ENCODE data around the gene HIVEP3. TPM values are rescaled to one million over a fixed set of nuclear protein-coding genes. Genes with fewer than 3 reads are reported as not detected.
A peak's percentile ranks its signal among the peaks of the same experiment; 100 is the strongest.

The HIVEP3 gene
- polyA plus RNA-seq, 1 of the 3 experiments (the other 2 are of a cell fraction): 6.4 TPM

DNA sequence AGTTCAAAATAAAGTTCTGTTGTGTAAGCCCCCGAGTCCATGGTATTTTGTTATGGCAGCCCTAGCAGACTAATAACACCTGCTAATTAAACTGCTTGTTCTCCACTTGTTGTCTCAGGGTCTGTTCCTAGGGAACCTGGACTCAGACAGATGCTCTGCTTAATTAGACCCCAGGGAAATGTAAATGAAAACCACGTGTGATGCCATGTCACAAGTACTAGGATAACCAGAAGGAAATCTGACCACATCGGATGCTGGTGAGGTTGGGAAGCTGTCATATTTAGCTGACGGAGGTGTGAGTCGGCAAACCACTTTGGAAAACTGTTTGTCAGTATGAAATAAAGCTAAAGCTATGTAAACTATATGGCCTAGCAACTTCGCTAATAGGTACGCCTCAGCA, 453.8 kb downstream of the HIVEP3 start:
- H3K9me2 ChIP-seq: no peaks in the 10 kb centered on the region
- H3K4me3 ChIP-seq (ENCODE audit: low read depth in 2 of 2, low read length in 1 of 2): no peak overlapping the region
- WGBS (ENCODE audit: low lambda C conversion rate): 78% methylated on average over 7 of the region's 7 CpGs

DNA sequence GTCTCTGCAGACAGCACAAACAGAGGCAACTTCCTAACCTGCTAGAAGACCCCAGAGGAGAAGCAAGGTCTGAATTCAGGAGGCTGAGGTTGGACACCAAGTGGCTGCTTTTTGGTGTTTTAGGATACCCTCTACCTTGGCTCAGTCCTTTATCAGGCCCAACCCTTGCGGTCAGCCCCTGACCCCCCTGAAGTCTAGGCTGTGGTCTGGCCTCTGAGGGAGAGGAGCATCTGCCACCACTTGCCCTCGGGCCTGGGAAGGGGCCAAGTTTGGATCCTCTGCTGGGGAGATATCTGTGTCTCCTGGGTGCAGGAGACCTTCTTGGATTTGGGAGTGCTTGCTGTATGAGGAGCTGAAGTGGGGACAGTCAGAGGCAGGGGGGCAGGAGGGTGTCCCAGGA, 455.2 kb downstream of the HIVEP3 start:
- CTCF ChIA-PET: interaction anchor here (2.0 to 2.3 kb wide), 2 partner anchors 21 to 53 kb away, joined by 5 to 15 read pairs; partner anchors contain the start of gene EDN2
- no peaks in the 10 kb centered on the region for H4K20me1 ChIP-seq (ENCODE audit: insufficient read depth)
- POLR2A ChIA-PET: interaction anchor here (0.8 to 2.2 kb wide), 2 partner anchors 8 to 11 kb away, joined by 3 to 7 read pairs; no protein-coding TSS in a partner anchor
- H3K9me3 ChIP-seq: no peaks in the 10 kb centered on the region
- peaks cover 7 to 22% of the 10 kb centered on the region in 2 experiments; a peak in 2 of 4 replicates for H3K4me1 ChIP-seq (ENCODE audit: control insufficient read depth in 1 of 2, insufficient read depth in 2 of 2, low read depth in 1 of 2, low read length in 1 of 2)
- no peak overlapping the region for H2AFZ ChIP-seq (ENCODE audit: low read depth)
- no peaks in the 10 kb centered on the region for H3K27me3 ChIP-seq (ENCODE audit: insufficient read depth)
- 100% methylated on average over 1 of the region's 2 CpGs for WGBS (ENCODE audit: low lambda C conversion rate)
- DNase-seq: no peak
- H3F3A ChIP-seq (replicated peaks; ENCODE audit: insufficient read depth): no peaks in the 10 kb centered on the region
- no peaks in the 10 kb centered on the region for H3K9me2 ChIP-seq
- peaks cover 0 to 26% of the 10 kb centered on the region in 2 experiments for H3K36me3 ChIP-seq (replicated peaks in 1 of 2; ENCODE audit: control insufficient read depth in 1 of 2, insufficient read depth in 2 of 2, low read length in 1 of 2)
- no peak overlapping the region for H3K4me3 ChIP-seq (ENCODE audit: low read depth in 2 of 2, low read length in 1 of 2)
- no peak overlapping the region for H3K27ac ChIP-seq (ENCODE audit: low read depth in 2 of 2, low read length in 1 of 2)
- H3K79me2 ChIP-seq (ENCODE audit: insufficient read depth): peaks cover 13% of the 10 kb centered on the region; the same call in 1 of the 2 replicates
- H3K9ac ChIP-seq: no peak overlapping the region
- H3K4me2 ChIP-seq: no peak overlapping the region
- TF ChIP-seq NRF1 (IDR thresholded peaks at IDR 0.05; ENCODE audit: low read depth, low read length): no peak
- no peak for TF ChIP-seq MEF2A (IDR thresholded peaks at IDR 0.05; ENCODE audit: borderline replicate concordance, low read depth)
- TF ChIP-seq, protein P1, sequence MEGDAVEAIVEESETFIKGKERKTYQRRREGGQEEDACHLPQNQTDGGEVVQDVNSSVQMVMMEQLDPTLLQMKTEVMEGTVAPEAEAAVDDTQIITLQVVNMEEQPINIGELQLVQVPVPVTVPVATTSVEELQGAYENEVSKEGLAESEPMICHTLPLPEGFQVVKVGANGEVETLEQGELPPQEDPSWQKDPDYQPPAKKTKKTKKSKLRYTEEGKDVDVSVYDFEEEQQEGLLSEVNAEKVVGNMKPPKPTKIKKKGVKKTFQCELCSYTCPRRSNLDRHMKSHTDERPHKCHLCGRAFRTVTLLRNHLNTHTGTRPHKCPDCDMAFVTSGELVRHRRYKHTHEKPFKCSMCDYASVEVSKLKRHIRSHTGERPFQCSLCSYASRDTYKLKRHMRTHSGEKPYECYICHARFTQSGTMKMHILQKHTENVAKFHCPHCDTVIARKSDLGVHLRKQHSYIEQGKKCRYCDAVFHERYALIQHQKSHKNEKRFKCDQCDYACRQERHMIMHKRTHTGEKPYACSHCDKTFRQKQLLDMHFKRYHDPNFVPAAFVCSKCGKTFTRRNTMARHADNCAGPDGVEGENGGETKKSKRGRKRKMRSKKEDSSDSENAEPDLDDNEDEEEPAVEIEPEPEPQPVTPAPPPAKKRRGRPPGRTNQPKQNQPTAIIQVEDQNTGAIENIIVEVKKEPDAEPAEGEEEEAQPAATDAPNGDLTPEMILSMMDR (IDR thresholded peaks at IDR 0.05): no peak
- TF ChIP-seq EP300 (IDR thresholded peaks at IDR 0.05; ENCODE audit: borderline replicate concordance in 1 of 2, low read depth in 1 of 2, low read length in 1 of 2): no peak
- TF ChIP-seq ELF1 (IDR thresholded peaks at IDR 0.05): no peak
- no peak for TF ChIP-seq TAF1 (IDR thresholded peaks at IDR 0.05; ENCODE audit: borderline replicate concordance, low read depth, low read length)
- no peak for TF ChIP-seq NFIC (IDR thresholded peaks at IDR 0.05; ENCODE audit: borderline replicate concordance)
- no peak for TF ChIP-seq POLR2AphosphoS5 (IDR thresholded peaks at IDR 0.05; ENCODE audit: low read depth, low read length)
- no peak for TF ChIP-seq GABPA (IDR thresholded peaks at IDR 0.05; ENCODE audit: low read depth)
- no peak for TF ChIP-seq SIN3A (IDR thresholded peaks at IDR 0.05; ENCODE audit: borderline replicate concordance, low read depth, low read length)
- TF ChIP-seq GATA2 (CRISPR knock-in tag; IDR thresholded peaks at IDR 0.05): no peak
- no peak for TF ChIP-seq USF1 (IDR thresholded peaks at IDR 0.05; ENCODE audit: borderline replicate concordance, low read depth)
- no peak for TF ChIP-seq ZBTB33 (IDR thresholded peaks at IDR 0.05; ENCODE audit: borderline replicate concordance, low read depth)
- TF ChIP-seq TEAD4 (IDR thresholded peaks at IDR 0.05; ENCODE audit: borderline replicate concordance, insufficient read depth): no peak
- no peak for TF ChIP-seq RXRA (IDR thresholded peaks at IDR 0.05; ENCODE audit: borderline replicate concordance, low read depth)
- no peak for TF ChIP-seq FOXM1 (IDR thresholded peaks at IDR 0.05; ENCODE audit: low read depth)
- no peak for TF ChIP-seq TCF12 (IDR thresholded peaks at IDR 0.05)
- no peak for TF ChIP-seq MXI1 (IDR thresholded peaks at IDR 0.05; ENCODE audit: low read depth, low read length)

More for the DNA sequence above, 453.8 kb downstream of the HIVEP3 start:
- TF ChIP-seq, protein P1 (IDR thresholded peaks at IDR 0.05): no peak
- TF ChIP-seq EP300 (IDR thresholded peaks at IDR 0.05; ENCODE audit: borderline replicate concordance in 1 of 2, low read depth in 1 of 2, low read length in 1 of 2) (peak in 1 of 2 experiments; percentile 40; a peak in 1 of 4 replicates), RCOR1 (IDR thresholded peaks at IDR 0.05; ENCODE audit: low read length) (no peak)
- Histone ChIP-seq H2AFZ (ENCODE audit: low read depth) (no peak overlapping the region), H3K27ac (ENCODE audit: low read depth in 2 of 2, low read length in 1 of 2) (peak overlapping the region in 1 of 2 experiments; percentile 39; a peak in 1 of 4 replicates), H3K4me2 (no peak overlapping the region), H4K20me1 (ENCODE audit: insufficient read depth) (no peaks in the 10 kb centered on the region), H3K9ac (no peak overlapping the region), H3K4me1 (ENCODE audit: control insufficient read depth in 1 of 2, insufficient read depth in 2 of 2, low read depth in 1 of 2, low read length in 1 of 2) (peaks cover 0 to 22% of the 10 kb centered on the region in 2 experiments; a peak in 1 of 4 replicates), H3K9me3 (no peaks in the 10 kb centered on the region), H3K79me2 (ENCODE audit: insufficient read depth) (peaks cover 3% of the 10 kb centered on the region; the same call in 1 of the 2 replicates), H3K36me3 (replicated peaks in 1 of 2; ENCODE audit: control insufficient read depth in 1 of 2, insufficient read depth in 2 of 2, low read length in 1 of 2) (peaks cover 0 to 26% of the 10 kb centered on the region in 2 experiments), H3K27me3 (ENCODE audit: insufficient read depth) (no peaks in the 10 kb centered on the region), H3F3A (replicated peaks; ENCODE audit: insufficient read depth) (no peaks in the 10 kb centered on the region)
- DNase-seq: no peak
- ChIA-PET CTCF (interaction anchor here (1.8 to 2.3 kb wide), 2 partner anchors 9 to 52 kb away, joined by 8 to 15 read pairs; no protein-coding TSS in a partner anchor), POLR2A (interaction anchor here (2.2 kb wide), 1 partner anchor 9 kb away, joined by 7 read pairs; no protein-coding TSS in a partner anchor)
